Karpas-422 (cell line): ENCODE measurements around the gene TSSK2. TPM values are rescaled to one million over a fixed set of nuclear protein-coding genes. Genes with fewer than 3 reads are reported as not detected.

Experiments used
- DNase-seq: peaks from one replicate; pipeline ENCODE4 v3.0.0-alpha.2; 2015
- H2AFZ ChIP-seq: fragments of 200-600 bp; sonication (generic); 2 replicates; pipeline ENCODE4 v1.6.1; 2014; ENCODE audit warnings: antibody characterized with exemption, low read length, mixed read lengths
- H3K27ac ChIP-seq: fragments of 200-600 bp; sonication (generic); 2 replicates; pipeline ENCODE4 v1.5.1; 2014; ENCODE audit warnings: mild to moderate bottlenecking, low read length, moderate library complexity
- H3K27me3 ChIP-seq: fragments of 200-600 bp; sonication (generic); 2 replicates; pipeline ENCODE4 v1.6.1; 2014; ENCODE audit warnings: low read length, mixed read lengths
- H3K36me3 ChIP-seq: fragments of 200-600 bp; sonication (generic); 2 replicates; pipeline ENCODE4 v1.6.1; 2014; ENCODE audit warnings: low read length, mixed read lengths; ENCODE audit not compliant: insufficient read depth
- H3K4me1 ChIP-seq: fragments of 200-600 bp; sonication (generic); 2 replicates; pipeline ENCODE4 v1.6.1; 2014; ENCODE audit warnings: mild to moderate bottlenecking, low read length, mixed read lengths
- H3K4me2 ChIP-seq: fragments of 200-600 bp; sonication (generic); 2 replicates; pipeline ENCODE4 v1.6.1; 2014; ENCODE audit warnings: low read length, low read depth, mild to moderate bottlenecking; ENCODE audit not compliant: poor library complexity, severe bottlenecking
- H3K4me3 ChIP-seq: fragments of 200-600 bp; sonication (generic); 2 replicates; pipeline ENCODE4 v1.5.1; 2014; ENCODE audit warnings: mild to moderate bottlenecking, antibody characterized with exemption, low read length, mixed read lengths
- H3K79me2 ChIP-seq: fragments of 200-600 bp; sonication (generic); 2 replicates; pipeline ENCODE4 v1.6.1; 2014; ENCODE audit warnings: mild to moderate bottlenecking, low read length, mixed read lengths
- H3K9ac ChIP-seq: fragments of 200-600 bp; sonication (generic); 2 replicates; pipeline ENCODE4 v1.6.0; 2014; ENCODE audit warnings: low read length
- H3K9me2 ChIP-seq: fragments of 200-600 bp; sonication (generic), shearing (Covaris generic); replicated peaks from 2 replicates; pipeline ENCODE4 v1.6.0; 2014; ENCODE audit warnings: mild to moderate bottlenecking, low read length, moderate library complexity; ENCODE audit not compliant: insufficient read depth
- H3K9me3 ChIP-seq: fragments of 300-700, 200-600 bp; sonication (generic); 2 replicates; pipeline ENCODE4 v1.6.1; 2014; ENCODE audit warnings: low read length, mixed read lengths
- H4K20me1 ChIP-seq: fragments of 200-600 bp; sonication (generic); 2 replicates; pipeline ENCODE4 v1.6.1; 2014; ENCODE audit warnings: mild to moderate bottlenecking, antibody characterized with exemption, low read length, low read depth; ENCODE audit not compliant: insufficient read depth
- total RNA-seq: library from RNA; depleted of rRNA; stranded (reverse); fragments of >200 nt; shearing (Covaris generic); gene quantifications from 2 replicates; pipeline ENCODE4 v1.2.3, GENCODE V29; 2014; ENCODE audit warnings: low replicate concordance

TSSK2 gene
- total RNA-seq, 1 experiment from 2014 or later: not detected

DNA sequence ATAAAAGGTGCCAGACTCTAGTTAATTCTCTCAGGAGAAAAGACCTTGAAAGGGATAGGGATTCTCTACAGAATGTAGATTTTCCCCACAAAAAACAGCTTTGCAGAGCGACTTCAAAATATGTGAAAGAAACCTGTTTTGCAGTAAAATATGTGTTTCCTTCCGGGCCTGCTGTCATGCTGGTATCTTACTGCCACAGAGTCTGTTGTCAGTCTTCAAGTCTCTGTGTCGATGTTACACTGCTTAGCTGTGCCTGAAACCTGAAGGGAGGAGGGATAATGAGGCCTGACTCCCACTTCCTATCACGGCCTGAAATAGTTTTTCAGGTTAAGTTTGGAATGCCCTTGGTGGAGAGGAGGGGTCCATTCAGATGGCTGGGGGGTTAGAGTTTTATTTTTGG, 7.2 kb upstream of the TSSK2 start:
- Histone ChIP-seq H3K4me3 (no peak overlapping the region), H2AFZ (no peak overlapping the region)
- DNase-seq: no peak

DNA sequence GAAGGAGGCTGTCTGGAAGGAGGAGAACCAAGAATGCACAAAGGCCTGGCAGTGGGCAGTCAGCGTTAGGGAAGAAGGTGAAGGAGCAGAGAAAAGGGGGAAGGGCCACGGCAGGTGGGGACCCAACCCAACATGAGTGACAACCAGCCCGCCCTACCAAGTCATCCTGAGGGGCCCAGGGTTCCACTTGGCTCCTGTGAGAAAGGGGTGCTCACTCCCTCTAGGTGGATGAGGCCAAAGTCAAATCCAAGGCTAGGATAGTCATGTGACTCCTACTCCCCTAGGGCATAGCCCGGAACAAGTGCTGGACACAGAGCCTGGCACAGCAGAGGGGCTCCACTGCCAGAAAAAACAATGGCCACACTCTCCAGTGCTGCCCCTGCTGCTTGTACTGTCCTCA, 6.7 kb upstream of the TSSK2 start:
- no peak overlapping the region for H3K27ac ChIP-seq
- H2AFZ ChIP-seq: no peak overlapping the region
- peaks cover 23% of the 10 kb centered on the region; the same call in 1 of the 2 replicates for H4K20me1 ChIP-seq
- peaks cover 28% of the 10 kb centered on the region for H3K79me2 ChIP-seq
- H3K4me1 ChIP-seq: peaks cover 30% of the 10 kb centered on the region
- no peak overlapping the region for H3K4me3 ChIP-seq
- H3K9me3 ChIP-seq: no peaks in the 10 kb centered on the region
- H3K9me2 ChIP-seq: no peaks in the 10 kb centered on the region
- no peak overlapping the region for H3K4me2 ChIP-seq
- H3K36me3 ChIP-seq: no peaks in the 10 kb centered on the region
- H3K9ac ChIP-seq: no peak overlapping the region
- no peaks in the 10 kb centered on the region for H3K27me3 ChIP-seq
- no peak for DNase-seq

More for the DNA sequence above, 7.2 kb upstream of the TSSK2 start:
- no peaks in the 10 kb centered on the region for H3K36me3 ChIP-seq
- peaks cover 34% of the 10 kb centered on the region for H3K4me1 ChIP-seq
- no peak overlapping the region for H3K9ac ChIP-seq
- no peak overlapping the region for H3K27ac ChIP-seq
- H3K79me2 ChIP-seq: peaks cover 32% of the 10 kb centered on the region
- no peaks in the 10 kb centered on the region for H3K9me3 ChIP-seq
- H3K9me2 ChIP-seq: no peaks in the 10 kb centered on the region
- H3K27me3 ChIP-seq: no peaks in the 10 kb centered on the region
- H3K4me2 ChIP-seq: no peak overlapping the region
- peaks cover 27% of the 10 kb centered on the region; the same call in 1 of the 2 replicates for H4K20me1 ChIP-seq

DNA sequence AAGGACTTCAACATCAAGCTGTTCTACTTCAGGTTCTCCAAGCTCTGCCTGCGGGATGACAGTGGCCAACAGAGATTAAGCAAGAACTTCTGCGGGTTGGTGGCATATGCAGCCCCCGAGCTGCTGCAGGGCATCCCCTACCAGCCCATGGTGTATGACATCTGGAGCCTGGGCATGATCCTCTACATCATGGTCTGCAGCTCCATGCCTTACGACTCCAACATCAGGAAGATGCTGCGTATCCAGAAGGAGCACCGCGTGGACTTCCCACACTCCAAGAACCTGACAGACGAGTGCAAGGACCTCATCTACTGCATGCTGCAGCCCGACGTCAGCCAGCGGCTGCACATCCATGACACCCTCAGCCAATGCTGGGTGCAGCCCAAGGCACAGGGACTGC, 6.1 kb upstream of the TSSK2 start:
- H4K20me1 ChIP-seq: peaks cover 16% of the 10 kb centered on the region; the same call in 1 of the 2 replicates
- H3K9me3 ChIP-seq: no peaks in the 10 kb centered on the region
- no peaks in the 10 kb centered on the region for H3K27me3 ChIP-seq
- no peak for DNase-seq
- no peaks in the 10 kb centered on the region for H3K9me2 ChIP-seq
- no peak overlapping the region for H3K27ac ChIP-seq
- H3K79me2 ChIP-seq: peaks cover 21% of the 10 kb centered on the region
- H3K4me3 ChIP-seq: no peak overlapping the region
- H3K9ac ChIP-seq: no peak overlapping the region
- H3K4me1 ChIP-seq: peaks cover 24% of the 10 kb centered on the region
- no peak overlapping the region for H2AFZ ChIP-seq
- no peak overlapping the region for H3K4me2 ChIP-seq
- no peaks in the 10 kb centered on the region for H3K36me3 ChIP-seq

DNA sequence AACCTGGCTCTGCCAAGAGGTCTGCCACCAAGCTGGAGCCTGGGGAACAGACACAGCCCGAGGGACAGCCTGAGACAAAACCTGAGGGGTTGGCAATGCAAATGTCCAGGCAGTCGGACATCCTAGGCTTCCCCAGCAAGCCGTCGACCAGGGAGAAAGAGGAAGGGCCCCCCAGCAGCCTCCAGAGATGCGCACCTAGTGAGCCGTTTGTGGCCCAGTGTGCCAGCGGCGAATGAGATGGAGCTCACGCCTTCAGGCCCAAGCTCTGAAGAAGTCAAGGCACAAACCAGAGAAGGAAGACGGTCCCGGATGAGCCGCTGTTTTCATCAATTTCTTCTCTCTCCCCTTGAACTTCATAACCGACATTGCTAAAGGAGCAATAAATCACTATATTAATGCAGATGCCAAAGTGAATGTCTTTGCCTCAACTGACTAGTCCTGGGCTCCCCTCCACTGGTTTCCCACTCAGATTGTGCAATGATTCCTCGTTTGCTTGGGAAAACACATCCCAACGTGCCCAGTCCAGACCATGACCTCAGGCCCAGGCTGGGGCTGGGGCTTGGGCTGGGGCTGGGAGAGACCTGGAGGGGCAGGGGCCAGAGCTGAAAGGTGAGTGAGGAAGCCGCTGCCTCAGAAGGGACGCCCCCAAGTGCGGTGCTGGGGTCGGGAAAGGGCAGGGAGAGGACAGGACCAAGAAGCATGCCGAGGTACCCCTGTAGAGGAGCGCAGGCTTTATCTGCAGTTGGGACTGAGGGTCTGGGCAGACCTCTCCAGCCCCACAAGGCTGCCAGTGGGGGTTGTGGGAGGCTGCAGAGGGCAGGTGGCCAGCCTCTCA, 5.4 kb upstream of the TSSK2 start:
- Histone ChIP-seq H3K27me3 (no peaks in the 10 kb centered on the region), H3K4me2 (no peak overlapping the region), H3K9me3 (no peaks in the 10 kb centered on the region), H3K9ac (no peak overlapping the region), H3K27ac (no peak overlapping the region), H3K79me2 (peaks cover 15% of the 10 kb centered on the region), H3K36me3 (no peaks in the 10 kb centered on the region), H2AFZ (no peak overlapping the region), H3K4me3 (no peak overlapping the region), H3K4me1 (peaks cover 17% of the 10 kb centered on the region), H4K20me1 (peaks cover 10% of the 10 kb centered on the region; the same call in 1 of the 2 replicates), H3K9me2 (no peaks in the 10 kb centered on the region)
- no peak for DNase-seq

DNA sequence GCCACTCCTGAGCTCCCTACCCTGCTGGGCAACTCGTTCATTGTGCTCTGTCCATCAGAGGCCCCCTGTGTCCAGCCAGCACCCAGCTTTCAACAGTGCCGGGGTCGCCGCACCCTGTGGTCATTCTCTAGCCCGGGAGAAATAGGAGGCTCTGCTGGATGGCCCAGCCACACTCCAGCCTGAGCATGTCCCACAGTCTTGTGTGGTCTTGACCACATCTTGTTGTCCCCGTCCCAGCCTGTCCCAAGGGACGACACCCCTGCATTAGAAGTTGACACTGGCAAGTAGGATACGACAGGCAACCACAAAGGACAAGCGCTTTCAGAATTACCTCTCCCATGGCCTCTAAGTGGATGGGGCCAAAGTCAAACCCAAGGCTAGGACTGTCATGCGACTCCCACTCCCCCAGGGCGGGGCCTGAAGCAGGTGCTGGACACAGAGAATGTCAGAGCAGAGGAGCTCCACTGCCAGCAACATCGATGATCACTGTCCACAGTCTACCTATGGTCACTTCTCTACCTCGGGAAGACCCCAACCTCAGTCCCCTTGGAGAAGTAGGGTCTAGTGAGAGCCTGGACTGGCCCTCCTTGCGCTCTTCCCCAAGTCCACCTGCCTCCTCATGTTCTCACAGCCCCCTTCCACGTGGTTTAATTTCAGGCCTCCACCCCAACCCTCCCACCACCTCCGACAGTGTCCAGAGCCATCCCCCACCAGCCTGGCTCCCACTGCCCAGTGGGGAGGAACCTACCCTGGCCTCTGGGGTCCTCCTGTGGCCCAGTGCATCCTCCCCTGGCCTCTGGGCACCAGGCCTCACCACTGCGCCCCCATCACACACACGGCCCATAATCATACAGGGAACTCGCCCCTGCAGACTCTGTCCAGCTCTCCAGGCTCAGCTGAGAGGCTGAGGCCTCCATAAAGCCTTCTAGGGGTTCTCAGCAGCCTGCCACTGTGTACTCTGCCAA, 4.5 kb upstream of the TSSK2 start:
- Histone ChIP-seq H2AFZ (no peak overlapping the region), H3K27me3 (no peaks in the 10 kb centered on the region), H3K4me2 (no peak overlapping the region), H3K9me3 (no peaks in the 10 kb centered on the region), H3K36me3 (no peaks in the 10 kb centered on the region), H3K9me2 (no peaks in the 10 kb centered on the region), H3K79me2 (peaks cover 6% of the 10 kb centered on the region), H3K4me3 (no peak overlapping the region), H3K9ac (no peak overlapping the region), H3K4me1 (peaks cover 10% of the 10 kb centered on the region), H4K20me1 (peaks cover 1% of the 10 kb centered on the region; the same call in 1 of the 2 replicates), H3K27ac (no peak overlapping the region)
- no peak for DNase-seq

DNA sequence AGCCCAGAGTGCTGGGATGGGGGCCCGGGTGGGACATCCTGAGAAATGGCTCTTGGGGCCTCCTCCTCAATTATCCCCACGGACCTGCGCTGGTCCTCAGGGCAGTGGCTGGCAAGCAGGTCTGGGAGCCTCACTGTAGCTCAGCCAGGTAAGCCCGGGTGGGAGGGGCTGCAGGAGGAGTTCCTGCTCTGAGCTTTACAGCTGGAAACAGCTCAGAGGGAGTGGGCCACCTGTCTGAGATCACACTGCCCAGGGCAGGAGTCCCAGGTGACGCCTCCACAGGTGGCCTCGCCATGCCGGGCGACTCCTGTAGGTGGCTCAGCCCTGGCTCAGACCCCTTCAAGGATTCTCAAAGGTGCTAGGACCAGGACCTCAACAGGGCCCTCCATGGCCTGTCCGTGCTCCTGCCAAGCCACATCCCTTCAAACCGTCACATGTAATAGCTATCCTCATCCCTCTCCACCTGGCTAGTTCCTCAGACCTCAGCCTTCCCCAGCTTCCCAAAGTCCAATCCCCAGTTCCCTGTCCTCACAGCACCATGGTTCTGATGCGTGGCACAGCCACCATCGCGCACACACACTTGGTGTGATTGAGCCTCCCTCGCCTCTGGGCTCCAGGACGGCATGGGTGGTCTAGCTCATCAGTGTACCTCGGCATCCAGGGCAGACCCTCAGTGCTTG, 3.6 kb upstream of the TSSK2 start:
- Histone ChIP-seq H3K79me2 (no peaks in the 10 kb centered on the region), H3K9me2 (no peaks in the 10 kb centered on the region)

DNA sequence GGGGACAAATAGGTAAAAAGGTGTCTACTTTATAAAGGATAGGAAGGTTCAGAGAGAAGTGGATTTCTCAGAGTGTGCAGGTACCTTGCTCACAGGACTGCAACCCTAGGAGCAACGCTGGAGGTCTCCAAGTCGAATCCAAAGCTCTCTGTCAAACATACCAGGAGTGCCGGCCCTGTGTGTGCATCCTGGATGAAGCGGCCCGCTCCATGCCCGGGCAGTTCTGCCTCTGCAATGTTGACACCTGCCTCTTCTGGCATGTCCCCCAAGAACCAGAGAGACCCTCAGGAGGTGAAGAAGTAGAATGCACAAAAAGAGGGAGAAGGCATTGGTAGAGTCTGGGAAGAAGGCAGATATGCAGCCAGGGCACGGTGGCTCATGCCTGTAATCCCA, 3.1 kb upstream of the TSSK2 start:
- Histone ChIP-seq H3K9ac (no peak overlapping the region), H3K4me1 (peaks cover 4% of the 10 kb centered on the region), H3K4me3 (no peak overlapping the region), H3K9me3 (no peaks in the 10 kb centered on the region), H3K27ac (no peak overlapping the region), H3K79me2 (no peaks in the 10 kb centered on the region), H2AFZ (no peak overlapping the region), H3K27me3 (no peaks in the 10 kb centered on the region), H3K9me2 (no peaks in the 10 kb centered on the region), H3K36me3 (no peaks in the 10 kb centered on the region), H3K4me2 (no peak overlapping the region), H4K20me1 (no peaks in the 10 kb centered on the region)
- DNase-seq: no peak

More for the DNA sequence above, 3.6 kb upstream of the TSSK2 start:
- Histone ChIP-seq H3K27me3 (no peaks in the 10 kb centered on the region), H3K4me2 (no peak overlapping the region), H3K27ac (no peak overlapping the region), H3K36me3 (no peaks in the 10 kb centered on the region), H4K20me1 (no peaks in the 10 kb centered on the region), H3K4me1 (peaks cover 10% of the 10 kb centered on the region), H2AFZ (no peak overlapping the region), H3K4me3 (no peak overlapping the region), H3K9me3 (no peaks in the 10 kb centered on the region), H3K9ac (no peak overlapping the region)
- DNase-seq: no peak
